ENCODE data around the gene MRPS14.

DNA sequence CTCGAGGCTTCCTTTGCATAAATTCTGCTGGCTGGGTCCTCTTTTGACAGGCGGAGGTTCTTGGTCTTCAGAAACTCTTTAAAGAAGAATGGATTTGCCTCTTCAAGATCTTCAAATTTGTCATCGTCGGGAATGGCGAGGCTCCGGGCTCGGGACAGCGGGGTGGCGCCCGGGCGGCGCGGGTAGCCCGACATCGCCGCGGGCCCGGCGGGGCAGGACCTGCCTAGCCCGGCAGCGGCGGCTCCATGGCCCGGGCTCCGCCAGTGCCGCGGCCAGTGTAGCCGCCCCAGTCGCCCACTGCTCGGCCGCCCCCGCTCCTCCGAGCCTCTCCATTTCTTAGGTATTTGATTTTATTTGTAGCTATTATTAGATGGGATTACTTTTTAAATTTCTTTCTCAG is 22.3 kb upstream of the MRPS14 start:
- TF ChIP-seq CTCF (IDR thresholded peaks at IDR 0.05), result no peak
- TF ChIP-seq POLR2A (IDR thresholded peaks at IDR 0.05), result no peak
